GM12878 (cell line): ENCODE results near the gene UBQLN4.

ENCODE experiments used
- ATF7 ChIP-seq: fragments of 450-650 bp; IDR thresholded peaks from 2 replicates; pipeline ENCODE4 v1.6.1; 2016; ENCODE audit warnings: low read depth, mild to moderate bottlenecking
- DPF2 ChIP-seq: fragments of 450-650 bp; IDR thresholded peaks from 2 replicates; pipeline ENCODE4 v1.6.1; 2017; ENCODE audit warnings: mild to moderate bottlenecking
- EP300 ChIP-seq, 2 experiments: fragments of 150-350 bp in 1 of 2; IDR thresholded peaks; 2 replicates each; pipeline ENCODE4 v1.6.1; 2011 to 2012; ENCODE audit warnings: low read depth in 2 of 2, low read length in 2 of 2, borderline replicate concordance in 1 of 2, improper control_type of control experiment in 1 of 2, inconsistent platforms in 1 of 2; ENCODE audit not compliant: control insufficient read depth in 1 of 2
- ETV6 ChIP-seq, 2 experiments: fragments of 450-650 bp in 1 of 2; IDR thresholded peaks in 1 of 2; conservative IDR thresholded peaks in 1 of 2; 2 replicates each; pipeline ENCODE4 v1.6.1; 2014; ENCODE audit warnings: antibody characterized with exemption in 1 of 2, borderline replicate concordance in 1 of 2, low read depth in 1 of 2, mild to moderate bottlenecking in 1 of 2, moderate library complexity in 1 of 2
- EZH2 ChIP-seq: IDR thresholded peaks from 2 replicates; pipeline ENCODE4 v1.6.1; 2012; ENCODE audit warnings: low read depth, mild to moderate bottlenecking, control low read depth, inconsistent platforms, low read length, borderline replicate concordance; ENCODE audit not compliant: control insufficient read depth
- GABPA ChIP-seq: IDR thresholded peaks from 2 replicates; pipeline ENCODE4 v1.6.1; 2014; ENCODE audit warnings: antibody characterized with exemption, low read depth, mild to moderate bottlenecking, inconsistent platforms
- KDM1A ChIP-seq: fragments of 200-600 bp; sonication (generic); IDR thresholded peaks from 2 replicates; pipeline ENCODE4 v1.6.1; 2016; ENCODE audit warnings: borderline replicate concordance
- POLR2A ChIP-seq: IDR thresholded peaks from 2 replicates; pipeline ENCODE4 v1.6.1; 2011; ENCODE audit warnings: low read depth, mild to moderate bottlenecking, low read length
- RFX5 ChIP-seq: IDR thresholded peaks from 2 replicates; pipeline ENCODE4 v1.6.1; 2011; ENCODE audit warnings: low read depth, low read length, improper control_type of control experiment
- SREBF2 ChIP-seq: IDR thresholded peaks from 2 replicates; pipeline ENCODE4 v1.6.1; 2012; ENCODE audit warnings: mild to moderate bottlenecking, low read length
- SUPT20H ChIP-seq: IDR thresholded peaks from 2 replicates; pipeline ENCODE4 v1.6.1; 2011; ENCODE audit warnings: low read depth, mild to moderate bottlenecking, low read length, moderate library complexity, borderline replicate concordance; ENCODE audit not compliant: control insufficient read depth
- TF ChIP-seq, protein P1 (sequence below), 3 experiments: IDR thresholded peaks in 2 of 3; conservative IDR thresholded peaks in 1 of 3; 2 replicates each; pipeline ENCODE4 v1.5.1; 2011; ENCODE audit warnings: low read depth in 3 of 3, low read length in 3 of 3, mild to moderate bottlenecking in 3 of 3, control low read depth in 2 of 3, moderate library complexity in 2 of 3, inconsistent platforms in 1 of 3, mixed read lengths in 1 of 3; ENCODE audit not compliant: control insufficient read depth in 2 of 3, insufficient read depth in 1 of 3; ENCODE audit errors: extremely low read depth in 1 of 3
- TF ChIP-seq, protein P2 (sequence below): fragments of 450-650 bp; IDR thresholded peaks from 2 replicates; pipeline ENCODE4 v1.6.1; 2017; ENCODE audit warnings: mild to moderate bottlenecking, low read depth, inconsistent platforms; ENCODE audit not compliant: poor library complexity, severe bottlenecking
- TF ChIP-seq, protein P3 (sequence below): IDR thresholded peaks from 2 replicates; pipeline ENCODE4 v1.6.1; 2011; ENCODE audit warnings: low read depth, low read length, improper control_type of control experiment, borderline replicate concordance

DNA sequence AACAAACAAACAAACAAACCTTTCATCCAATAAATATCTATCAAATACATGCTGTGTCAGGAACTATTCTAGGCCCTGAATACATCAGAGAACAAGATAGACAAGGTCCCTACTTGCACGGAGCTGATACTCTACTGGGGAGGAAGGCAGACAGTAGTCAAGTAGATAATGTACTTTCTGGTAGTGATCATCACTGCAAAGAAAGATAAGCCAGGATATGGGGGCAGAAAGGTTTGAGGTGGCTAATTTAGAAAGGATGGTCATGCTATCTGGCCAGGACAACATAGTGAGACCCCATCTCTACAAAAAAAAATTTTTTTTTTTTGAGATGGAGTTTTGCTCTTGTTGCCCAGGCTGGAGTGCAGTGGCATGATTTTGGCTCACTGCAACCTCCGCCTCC, 38.0 kb upstream of the UBQLN4 start:
- TF ChIP-seq, protein P1, sequence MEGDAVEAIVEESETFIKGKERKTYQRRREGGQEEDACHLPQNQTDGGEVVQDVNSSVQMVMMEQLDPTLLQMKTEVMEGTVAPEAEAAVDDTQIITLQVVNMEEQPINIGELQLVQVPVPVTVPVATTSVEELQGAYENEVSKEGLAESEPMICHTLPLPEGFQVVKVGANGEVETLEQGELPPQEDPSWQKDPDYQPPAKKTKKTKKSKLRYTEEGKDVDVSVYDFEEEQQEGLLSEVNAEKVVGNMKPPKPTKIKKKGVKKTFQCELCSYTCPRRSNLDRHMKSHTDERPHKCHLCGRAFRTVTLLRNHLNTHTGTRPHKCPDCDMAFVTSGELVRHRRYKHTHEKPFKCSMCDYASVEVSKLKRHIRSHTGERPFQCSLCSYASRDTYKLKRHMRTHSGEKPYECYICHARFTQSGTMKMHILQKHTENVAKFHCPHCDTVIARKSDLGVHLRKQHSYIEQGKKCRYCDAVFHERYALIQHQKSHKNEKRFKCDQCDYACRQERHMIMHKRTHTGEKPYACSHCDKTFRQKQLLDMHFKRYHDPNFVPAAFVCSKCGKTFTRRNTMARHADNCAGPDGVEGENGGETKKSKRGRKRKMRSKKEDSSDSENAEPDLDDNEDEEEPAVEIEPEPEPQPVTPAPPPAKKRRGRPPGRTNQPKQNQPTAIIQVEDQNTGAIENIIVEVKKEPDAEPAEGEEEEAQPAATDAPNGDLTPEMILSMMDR (IDR thresholded peaks at IDR 0.05 in 2 of 3, conservative IDR thresholded peaks at IDR 0.05 in 1 of 3; ENCODE audit: control insufficient read depth in 2 of 3, extremely low read depth in 1 of 3, insufficient read depth in 1 of 3, low read depth in 3 of 3, low read length in 3 of 3), result no peak
- TF ChIP-seq ATF7 (no peak), EP300 (IDR thresholded peaks at IDR 0.05; ENCODE audit: borderline replicate concordance in 1 of 2, control insufficient read depth in 1 of 2, low read depth in 2 of 2, low read length in 2 of 2) (no peak), POLR2A (no peak), ETV6 (conservative IDR thresholded peaks at IDR 0.05 in 1 of 2, IDR thresholded peaks at IDR 0.05 in 1 of 2; ENCODE audit: borderline replicate concordance in 1 of 2, low read depth in 1 of 2) (no peak), GABPA (no peak), SUPT20H (no peak), KDM1A (no peak), RFX5 (no peak), EZH2 (no peak), SREBF2 (no peak), DPF2 (no peak)
- TF ChIP-seq, protein P2, sequence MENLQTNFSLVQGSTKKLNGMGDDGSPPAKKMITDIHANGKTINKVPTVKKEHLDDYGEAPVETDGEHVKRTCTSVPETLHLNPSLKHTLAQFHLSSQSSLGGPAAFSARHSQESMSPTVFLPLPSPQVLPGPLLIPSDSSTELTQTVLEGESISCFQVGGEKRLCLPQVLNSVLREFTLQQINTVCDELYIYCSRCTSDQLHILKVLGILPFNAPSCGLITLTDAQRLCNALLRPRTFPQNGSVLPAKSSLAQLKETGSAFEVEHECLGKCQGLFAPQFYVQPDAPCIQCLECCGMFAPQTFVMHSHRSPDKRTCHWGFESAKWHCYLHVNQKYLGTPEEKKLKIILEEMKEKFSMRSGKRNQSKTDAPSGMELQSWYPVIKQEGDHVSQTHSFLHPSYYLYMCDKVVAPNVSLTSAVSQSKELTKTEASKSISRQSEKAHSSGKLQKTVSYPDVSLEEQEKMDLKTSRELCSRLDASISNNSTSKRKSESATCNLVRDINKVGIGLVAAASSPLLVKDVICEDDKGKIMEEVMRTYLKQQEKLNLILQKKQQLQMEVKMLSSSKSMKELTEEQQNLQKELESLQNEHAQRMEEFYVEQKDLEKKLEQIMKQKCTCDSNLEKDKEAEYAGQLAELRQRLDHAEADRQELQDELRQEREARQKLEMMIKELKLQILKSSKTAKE, result no peak
- TF ChIP-seq, protein P3, sequence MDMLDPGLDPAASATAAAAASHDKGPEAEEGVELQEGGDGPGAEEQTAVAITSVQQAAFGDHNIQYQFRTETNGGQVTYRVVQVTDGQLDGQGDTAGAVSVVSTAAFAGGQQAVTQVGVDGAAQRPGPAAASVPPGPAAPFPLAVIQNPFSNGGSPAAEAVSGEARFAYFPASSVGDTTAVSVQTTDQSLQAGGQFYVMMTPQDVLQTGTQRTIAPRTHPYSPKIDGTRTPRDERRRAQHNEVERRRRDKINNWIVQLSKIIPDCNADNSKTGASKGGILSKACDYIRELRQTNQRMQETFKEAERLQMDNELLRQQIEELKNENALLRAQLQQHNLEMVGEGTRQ, result no peak
